Umbilical cord (tissue), 2 donors: Measurements from ENCODE around the gene TEKT3. TPM values are rescaled to one million over a fixed set of nuclear protein-coding genes. Genes with fewer than 3 reads are reported as not detected.
A peak's percentile ranks its signal among the peaks of the same experiment; 100 is the strongest.

Experiments
- DNase-seq: peaks from one replicate; pipeline ENCODE4 v3.0.0-alpha.2; 2015; ENCODE audit warnings: low spot score
- total RNA-seq: library from RNA; depleted of rRNA; stranded (reverse); fragments of >200 nt; gene quantifications from one replicate; pipeline ENCODE4 v1.2.3, GENCODE V29; 2014; ENCODE audit warnings: low replicate concordance; ENCODE audit not compliant: insufficient read depth

Gene TEKT3
- total RNA-seq = not detected

- peak; percentile 89 for DNase-seq
Observed at GRCh38 chr17:15341385-15341849, at the start of gene TEKT3. TEKT3 (minus strand) TSS chr17:15341597; CDS start chr17:15331585, 10,012 bp downstream.

GRCh38 chr17:15388356-15389041 is 47.1 kb upstream of the TEKT3 start:
- peak; percentile 85 for DNase-seq

- DNase-seq = no peak
Observed at GRCh38 chr17:15386083-15386482, 44.7 kb upstream of the TEKT3 start.

- DNase-seq = no peak
Observed at GRCh38 chr17:15385305-15385704, 43.9 kb upstream of the TEKT3 start.

GRCh38 chr17:15384142-15384787 is 42.9 kb upstream of the TEKT3 start:
- peak; percentile 65 for DNase-seq

GRCh38 chr17:15382914-15383313 is 41.5 kb upstream of the TEKT3 start:
- DNase-seq = peak; percentile 88

GRCh38 chr17:15381707-15382106 is 40.3 kb upstream of the TEKT3 start:
- DNase-seq = no peak

- no peak for DNase-seq
Observed at GRCh38 chr17:15380446-15380845, 39.0 kb upstream of the TEKT3 start.

- no peak for DNase-seq
Observed at GRCh38 chr17:15379659-15380058, 38.3 kb upstream of the TEKT3 start.

GRCh38 chr17:15378243-15378642 is 36.8 kb upstream of the TEKT3 start:
- DNase-seq = no peak

- peak; percentile 80 for DNase-seq
Observed at GRCh38 chr17:15377616-15378015, 36.2 kb upstream of the TEKT3 start.

- peak; percentile 16 for DNase-seq
Observed at GRCh38 chr17:15377200-15377599, 35.8 kb upstream of the TEKT3 start.

GRCh38 chr17:15371376-15372130 is 30.2 kb upstream of the TEKT3 start:
- no peak for DNase-seq

GRCh38 chr17:15368600-15368999 is 27.2 kb upstream of the TEKT3 start:
- no peak for DNase-seq

- no peak for DNase-seq
Observed at GRCh38 chr17:15366026-15366425, 24.6 kb upstream of the TEKT3 start.

- no peak for DNase-seq
Observed at GRCh38 chr17:15364615-15365014, 23.2 kb upstream of the TEKT3 start.

- DNase-seq = no peak
Observed at GRCh38 chr17:15363702-15364101, 22.3 kb upstream of the TEKT3 start.

GRCh38 chr17:15361592-15361991 is 20.2 kb upstream of the TEKT3 start:
- DNase-seq = no peak

- DNase-seq = no peak
Observed at GRCh38 chr17:15361151-15361550, 19.8 kb upstream of the TEKT3 start.

- DNase-seq = no peak
Observed at GRCh38 chr17:15354256-15354655, 12.9 kb upstream of the TEKT3 start.

- DNase-seq = peak; percentile 77
Observed at GRCh38 chr17:15351925-15352324, 10.5 kb upstream of the TEKT3 start.

- no peak for DNase-seq
Observed at GRCh38 chr17:15351478-15351840, 10.1 kb upstream of the TEKT3 start.
